Measurements from ENCODE around the gene HOXB6.

HOXB6 gene

GRCh38 chr17:48609033-48609432, 4.2 kb upstream of the HOXB6 start (continued):
- no peak for TF ChIP-seq ZNF792 (tag by site-specific recombination; IDR thresholded peaks at IDR 0.05)
- no peak for TF ChIP-seq ZNF585B (tag by site-specific recombination; IDR thresholded peaks at IDR 0.05)
- no peak for TF ChIP-seq ZBTB20 (tag by site-specific recombination; IDR thresholded peaks at IDR 0.05)
- peak; percentile 53; the same call in 1 of the 2 replicates for TF ChIP-seq ZNF600 (tag by site-specific recombination; IDR thresholded peaks at IDR 0.05)
- no peak for TF ChIP-seq ZNF280D (tag by site-specific recombination; IDR thresholded peaks at IDR 0.05)
- no peak for TF ChIP-seq GLI2 (tag by site-specific recombination; IDR thresholded peaks at IDR 0.05; ENCODE audit: borderline replicate concordance, low read depth)
- 0 out of 2 replicates have a peak, but pooled peaks have one; percentile 45 for TF ChIP-seq ZNF335 (tag by site-specific recombination; conservative IDR thresholded peaks at IDR 0.05)
- TF ChIP-seq GLIS1 (tag by site-specific recombination; IDR thresholded peaks at IDR 0.05) = 0 out of 2 replicates have a peak, but pooled peaks have one; percentile 12
- peak; percentile 30; the same call in 1 of the 2 replicates for TF ChIP-seq ZBTB8A (tag by site-specific recombination; IDR thresholded peaks at IDR 0.05)
- TF ChIP-seq TRIM28 (IDR thresholded peaks at IDR 0.05; ENCODE audit: borderline replicate concordance, low read length) = no peak
- TF ChIP-seq ZNF366 (tag by site-specific recombination; conservative IDR thresholded peaks at IDR 0.05) = peak; percentile 28; the same call in 1 of the 2 replicates

GRCh38 chr17:48608494-48608834, 3.7 kb upstream of the HOXB6 start:
- ChIA-PET CTCF (interaction anchor here (0.6 to 2.4 kb wide), 8 partner anchors 10 to 633 kb away, joined by 3 to 12 read pairs (median 3); no protein-coding TSS in a partner anchor), POLR2A (interaction anchor here (1.2 to 2.4 kb wide), 2 partner anchors 7 to 560 kb away, joined by 3 to 8 read pairs; no protein-coding TSS in a partner anchor)
- no peaks in the 10 kb centered on the region for H3K9me3 ChIP-seq (ENCODE audit: control insufficient read depth, insufficient read depth, low read depth, low read length)
- peaks cover 26% of the 10 kb centered on the region for H3K4me1 ChIP-seq (ENCODE audit: control insufficient read depth, insufficient read depth, low read length)
- no peak overlapping the region for H3K4me3 ChIP-seq (ENCODE audit: low read depth, low read length)
- H3K36me3 ChIP-seq (ENCODE audit: control insufficient read depth in 2 of 2, insufficient read depth in 1 of 2, low read length in 2 of 2) = peaks cover 7 to 15% of the 10 kb centered on the region in 2 experiments
- no peak overlapping the region for H3K27ac ChIP-seq (ENCODE audit: extremely low read depth, low read depth, low read length)
- TF ChIP-seq ZFHX2 (tag by site-specific recombination; conservative IDR thresholded peaks at IDR 0.05) (no peak), ZBTB8A (tag by site-specific recombination; IDR thresholded peaks at IDR 0.05) (peak; percentile 34; the same call in 1 of the 2 replicates)

GRCh38 chr17:48606892-48607614, 2.3 kb upstream of the HOXB6 start:
- no peaks in the 10 kb centered on the region for H3K9me3 ChIP-seq (ENCODE audit: control insufficient read depth, insufficient read depth, low read depth, low read length)
- H3K4me1 ChIP-seq (ENCODE audit: control insufficient read depth, insufficient read depth, low read length) = peaks cover 24% of the 10 kb centered on the region
- peak overlapping the region; percentile 17; the same call in 1 of the 2 replicates for H3K27ac ChIP-seq (ENCODE audit: extremely low read depth, low read depth, low read length)
- peak; percentile 62; the same call in 1 of the 2 replicates for TF ChIP-seq ZBTB10 (tag by site-specific recombination; IDR thresholded peaks at IDR 0.05)
- no peak for TF ChIP-seq ZNF518A (tag by site-specific recombination; conservative IDR thresholded peaks at IDR 0.05; ENCODE audit: low read depth)
- ChIA-PET CTCF (interaction anchor here (0.6 to 2.0 kb wide), 2 partner anchors 265 to 271 kb away, joined by 3 to 4 read pairs; no protein-coding TSS in a partner anchor), POLR2A (interaction anchor here (1.1 kb wide), 1 partner anchor 19 kb away, joined by 6 read pairs; the partner anchor contains the start of gene HOXB9)
- H3K36me3 ChIP-seq (ENCODE audit: control insufficient read depth in 2 of 2, insufficient read depth in 1 of 2, low read length in 2 of 2) = peaks cover 7 to 15% of the 10 kb centered on the region in 2 experiments
- no peak overlapping the region for H3K4me3 ChIP-seq (ENCODE audit: low read depth, low read length)
